ENCODE results near the gene PAFAH1B1. TPM values are rescaled to one million over a fixed set of nuclear protein-coding genes. Genes with fewer than 3 reads are reported as not detected.
A peak's percentile ranks its signal among the peaks of the same experiment; 100 is the strongest.

PAFAH1B1 gene
- total and polyA plus RNA-seq, 2 experiments from 2014 or later: 69.9 to 71.7 TPM

DNA sequence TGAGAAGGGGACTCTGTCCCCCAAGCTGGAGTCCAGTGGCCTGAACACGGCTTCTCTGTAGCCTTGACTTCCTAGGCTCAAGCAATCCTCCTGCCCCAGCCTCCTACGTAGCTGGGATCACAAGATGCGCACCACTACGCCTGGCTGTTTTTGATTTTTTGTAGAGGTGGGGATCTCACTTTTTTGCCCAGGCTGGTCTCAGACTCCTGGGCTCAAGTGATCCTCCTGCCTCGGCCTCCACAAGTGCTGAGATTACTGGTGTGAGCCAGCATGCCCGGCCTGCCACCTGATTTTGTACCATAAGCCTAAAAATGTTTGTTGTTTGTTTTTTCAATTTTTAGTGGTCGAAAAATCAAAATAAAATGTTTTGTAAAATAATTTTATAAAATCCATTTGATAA lies 19.2 kb downstream of the PAFAH1B1 start (continued):
- TF ChIP-seq, protein P1, sequence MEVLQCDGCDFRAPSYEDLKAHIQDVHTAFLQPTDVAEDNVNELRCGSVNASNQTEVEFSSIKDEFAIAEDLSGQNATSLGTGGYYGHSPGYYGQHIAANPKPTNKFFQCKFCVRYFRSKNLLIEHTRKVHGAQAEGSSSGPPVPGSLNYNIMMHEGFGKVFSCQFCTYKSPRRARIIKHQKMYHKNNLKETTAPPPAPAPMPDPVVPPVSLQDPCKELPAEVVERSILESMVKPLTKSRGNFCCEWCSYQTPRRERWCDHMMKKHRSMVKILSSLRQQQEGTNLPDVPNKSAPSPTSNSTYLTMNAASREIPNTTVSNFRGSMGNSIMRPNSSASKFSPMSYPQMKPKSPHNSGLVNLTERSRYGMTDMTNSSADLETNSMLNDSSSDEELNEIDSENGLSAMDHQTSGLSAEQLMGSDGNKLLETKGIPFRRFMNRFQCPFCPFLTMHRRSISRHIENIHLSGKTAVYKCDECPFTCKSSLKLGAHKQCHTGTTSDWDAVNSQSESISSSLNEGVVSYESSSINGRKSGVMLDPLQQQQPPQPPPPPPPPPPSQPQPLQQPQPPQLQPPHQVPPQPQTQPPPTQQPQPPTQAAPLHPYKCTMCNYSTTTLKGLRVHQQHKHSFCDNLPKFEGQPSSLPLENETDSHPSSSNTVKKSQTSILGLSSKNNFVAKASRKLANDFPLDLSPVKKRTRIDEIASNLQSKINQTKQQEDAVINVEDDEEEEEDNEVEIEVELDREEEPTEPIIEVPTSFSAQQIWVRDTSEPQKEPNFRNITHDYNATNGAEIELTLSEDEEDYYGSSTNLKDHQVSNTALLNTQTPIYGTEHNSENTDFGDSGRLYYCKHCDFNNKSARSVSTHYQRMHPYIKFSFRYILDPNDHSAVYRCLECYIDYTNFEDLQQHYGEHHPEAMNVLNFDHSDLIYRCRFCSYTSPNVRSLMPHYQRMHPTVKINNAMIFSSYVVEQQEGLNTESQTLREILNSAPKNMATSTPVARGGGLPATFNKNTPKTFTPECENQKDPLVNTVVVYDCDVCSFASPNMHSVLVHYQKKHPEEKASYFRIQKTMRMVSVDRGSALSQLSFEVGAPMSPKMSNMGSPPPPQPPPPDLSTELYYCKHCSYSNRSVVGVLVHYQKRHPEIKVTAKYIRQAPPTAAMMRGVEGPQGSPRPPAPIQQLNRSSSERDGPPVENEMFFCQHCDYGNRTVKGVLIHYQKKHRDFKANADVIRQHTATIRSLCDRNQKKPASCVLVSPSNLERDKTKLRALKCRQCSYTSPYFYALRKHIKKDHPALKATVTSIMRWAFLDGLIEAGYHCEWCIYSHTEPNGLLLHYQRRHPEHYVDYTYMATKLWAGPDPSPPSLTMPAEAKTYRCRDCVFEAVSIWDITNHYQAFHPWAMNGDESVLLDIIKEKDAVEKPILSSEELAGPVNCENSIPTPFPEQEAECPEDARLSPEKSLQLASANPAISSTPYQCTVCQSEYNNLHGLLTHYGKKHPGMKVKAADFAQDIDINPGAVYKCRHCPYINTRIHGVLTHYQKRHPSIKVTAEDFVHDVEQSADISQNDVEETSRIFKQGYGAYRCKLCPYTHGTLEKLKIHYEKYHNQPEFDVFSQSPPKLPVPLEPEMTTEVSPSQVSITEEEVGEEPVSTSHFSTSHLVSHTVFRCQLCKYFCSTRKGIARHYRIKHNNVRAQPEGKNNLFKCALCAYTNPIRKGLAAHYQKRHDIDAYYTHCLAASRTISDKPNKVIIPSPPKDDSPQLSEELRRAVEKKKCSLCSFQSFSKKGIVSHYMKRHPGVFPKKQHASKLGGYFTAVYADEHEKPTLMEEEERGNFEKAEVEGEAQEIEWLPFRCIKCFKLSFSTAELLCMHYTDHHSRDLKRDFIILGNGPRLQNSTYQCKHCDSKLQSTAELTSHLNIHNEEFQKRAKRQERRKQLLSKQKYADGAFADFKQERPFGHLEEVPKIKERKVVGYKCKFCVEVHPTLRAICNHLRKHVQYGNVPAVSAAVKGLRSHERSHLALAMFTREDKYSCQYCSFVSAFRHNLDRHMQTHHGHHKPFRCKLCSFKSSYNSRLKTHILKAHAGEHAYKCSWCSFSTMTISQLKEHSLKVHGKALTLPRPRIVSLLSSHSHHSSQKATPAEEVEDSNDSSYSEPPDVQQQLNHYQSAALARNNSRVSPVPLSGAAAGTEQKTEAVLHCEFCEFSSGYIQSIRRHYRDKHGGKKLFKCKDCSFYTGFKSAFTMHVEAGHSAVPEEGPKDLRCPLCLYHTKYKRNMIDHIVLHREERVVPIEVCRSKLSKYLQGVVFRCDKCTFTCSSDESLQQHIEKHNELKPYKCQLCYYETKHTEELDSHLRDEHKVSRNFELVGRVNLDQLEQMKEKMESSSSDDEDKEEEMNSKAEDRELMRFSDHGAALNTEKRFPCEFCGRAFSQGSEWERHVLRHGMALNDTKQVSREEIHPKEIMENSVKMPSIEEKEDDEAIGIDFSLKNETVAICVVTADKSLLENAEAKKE (CRISPR knock-in tag; IDR thresholded peaks at IDR 0.05): no peak
- TF ChIP-seq STAT1 (IDR thresholded peaks at IDR 0.05; ENCODE audit: unreplicated experiment): no peak
- TF ChIP-seq EZH2 (IDR thresholded peaks at IDR 0.05; ENCODE audit: low read depth, unreplicated experiment): no peak
- TF ChIP-seq CREB1 (CRISPR knock-in tag; IDR thresholded peaks at IDR 0.05; ENCODE audit: low read depth): no peak
- no peak for TF ChIP-seq JUNB (IDR thresholded peaks at IDR 0.05; ENCODE audit: unreplicated experiment)

DNA sequence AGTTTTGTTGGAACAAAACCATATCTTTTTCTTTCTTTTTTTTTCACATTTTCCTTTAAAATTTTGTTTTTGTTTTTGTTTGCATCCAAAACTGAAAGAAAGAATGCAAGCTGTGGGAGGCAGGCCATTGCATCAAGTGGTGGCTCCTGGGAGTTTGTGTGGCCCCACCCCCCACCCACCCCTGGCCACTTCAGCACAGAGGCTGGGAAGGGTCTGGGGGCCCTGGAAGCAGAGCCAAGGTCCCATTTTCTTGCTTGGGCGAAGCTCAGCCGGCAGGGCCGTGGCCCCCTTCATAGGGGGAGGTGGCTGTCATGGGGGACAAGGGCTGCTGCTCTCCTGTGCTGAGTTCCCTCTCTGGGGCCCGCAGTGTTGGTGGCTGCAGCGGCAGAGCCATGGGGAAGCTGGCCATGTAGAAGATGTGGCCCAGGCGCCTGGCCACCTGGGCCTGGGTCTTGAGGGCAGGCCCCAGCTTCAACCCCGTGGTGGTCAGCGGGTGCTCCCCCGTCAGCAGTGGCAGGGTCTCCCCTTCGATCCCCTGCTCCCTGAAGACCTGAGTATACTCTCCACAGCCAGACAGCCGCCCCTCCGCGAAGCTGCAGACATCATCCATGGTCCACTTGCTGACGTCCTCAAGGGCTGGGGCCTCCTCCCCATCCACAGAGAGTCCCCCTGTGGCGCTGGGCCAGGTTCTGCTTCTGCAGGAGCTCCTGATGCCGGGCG lies 19.8 kb downstream of the PAFAH1B1 start:
- Mint-ChIP-seq H3K27ac (no peak overlapping the region), H3K9me3 (no peaks in the 10 kb centered on the region), H3K4me3 (no peak overlapping the region), H3K27me3 (ENCODE audit: insufficient read depth, low read depth, poor library complexity) (peaks cover 2% of the 10 kb centered on the region), H3K4me1 (peaks cover 23% of the 10 kb centered on the region), H3K36me3 (ENCODE audit: low read depth) (peaks cover 5% of the 10 kb centered on the region; the same call in 2 of the 3 replicates)
- DNase-seq (ENCODE audit: low spot score): no peak
- H3K79me2 ChIP-seq (replicated peaks; ENCODE audit: insufficient read depth): peaks cover 100% of the 10 kb centered on the region
- H3K36me3 ChIP-seq (ENCODE audit: insufficient read depth): no peaks in the 10 kb centered on the region
- no peak overlapping the region for H3K4me2 ChIP-seq
- no peaks in the 10 kb centered on the region for H3K9me2 ChIP-seq (ENCODE audit: insufficient read depth)
- ATAC-seq: peak; percentile 51
- H3K27me3 ChIP-seq (ENCODE audit: insufficient read depth): no peaks in the 10 kb centered on the region
- H4K20me1 ChIP-seq (replicated peaks; ENCODE audit: insufficient read depth): peaks cover 78% of the 10 kb centered on the region
- H3K4me1 ChIP-seq (ENCODE audit: insufficient read depth): peaks cover 9% of the 10 kb centered on the region
- H2AFZ ChIP-seq: no peak overlapping the region
- no peak overlapping the region for H3K27ac ChIP-seq (ENCODE audit: low read depth)
- no peak overlapping the region for H3K4me3 ChIP-seq
- H3F3A ChIP-seq (replicated peaks; ENCODE audit: low read depth): no peaks in the 10 kb centered on the region; the same call in 1 of the 2 replicates
- TF ChIP-seq, protein P2, sequence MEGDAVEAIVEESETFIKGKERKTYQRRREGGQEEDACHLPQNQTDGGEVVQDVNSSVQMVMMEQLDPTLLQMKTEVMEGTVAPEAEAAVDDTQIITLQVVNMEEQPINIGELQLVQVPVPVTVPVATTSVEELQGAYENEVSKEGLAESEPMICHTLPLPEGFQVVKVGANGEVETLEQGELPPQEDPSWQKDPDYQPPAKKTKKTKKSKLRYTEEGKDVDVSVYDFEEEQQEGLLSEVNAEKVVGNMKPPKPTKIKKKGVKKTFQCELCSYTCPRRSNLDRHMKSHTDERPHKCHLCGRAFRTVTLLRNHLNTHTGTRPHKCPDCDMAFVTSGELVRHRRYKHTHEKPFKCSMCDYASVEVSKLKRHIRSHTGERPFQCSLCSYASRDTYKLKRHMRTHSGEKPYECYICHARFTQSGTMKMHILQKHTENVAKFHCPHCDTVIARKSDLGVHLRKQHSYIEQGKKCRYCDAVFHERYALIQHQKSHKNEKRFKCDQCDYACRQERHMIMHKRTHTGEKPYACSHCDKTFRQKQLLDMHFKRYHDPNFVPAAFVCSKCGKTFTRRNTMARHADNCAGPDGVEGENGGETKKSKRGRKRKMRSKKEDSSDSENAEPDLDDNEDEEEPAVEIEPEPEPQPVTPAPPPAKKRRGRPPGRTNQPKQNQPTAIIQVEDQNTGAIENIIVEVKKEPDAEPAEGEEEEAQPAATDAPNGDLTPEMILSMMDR (conservative IDR thresholded peaks at IDR 0.05; ENCODE audit: low read depth in 2 of 2): no peak
- no peak for TF ChIP-seq JUNB (IDR thresholded peaks at IDR 0.05; ENCODE audit: unreplicated experiment)
- no peak for TF ChIP-seq ZNF114 (CRISPR knock-in tag; IDR thresholded peaks at IDR 0.05)
- TF ChIP-seq STAT1 (IDR thresholded peaks at IDR 0.05; ENCODE audit: unreplicated experiment): no peak
- no peak for TF ChIP-seq NANOG (IDR thresholded peaks at IDR 0.05; ENCODE audit: borderline replicate concordance)
- TF ChIP-seq POLR2AphosphoS5 (IDR thresholded peaks at IDR 0.05; ENCODE audit: low read depth): no peak
- no peak for TF ChIP-seq ZNF331 (CRISPR knock-in tag; IDR thresholded peaks at IDR 0.05; ENCODE audit: low read depth)
- no peak for TF ChIP-seq EZH2 (IDR thresholded peaks at IDR 0.05; ENCODE audit: low read depth, unreplicated experiment)
- TF ChIP-seq, protein P3, sequence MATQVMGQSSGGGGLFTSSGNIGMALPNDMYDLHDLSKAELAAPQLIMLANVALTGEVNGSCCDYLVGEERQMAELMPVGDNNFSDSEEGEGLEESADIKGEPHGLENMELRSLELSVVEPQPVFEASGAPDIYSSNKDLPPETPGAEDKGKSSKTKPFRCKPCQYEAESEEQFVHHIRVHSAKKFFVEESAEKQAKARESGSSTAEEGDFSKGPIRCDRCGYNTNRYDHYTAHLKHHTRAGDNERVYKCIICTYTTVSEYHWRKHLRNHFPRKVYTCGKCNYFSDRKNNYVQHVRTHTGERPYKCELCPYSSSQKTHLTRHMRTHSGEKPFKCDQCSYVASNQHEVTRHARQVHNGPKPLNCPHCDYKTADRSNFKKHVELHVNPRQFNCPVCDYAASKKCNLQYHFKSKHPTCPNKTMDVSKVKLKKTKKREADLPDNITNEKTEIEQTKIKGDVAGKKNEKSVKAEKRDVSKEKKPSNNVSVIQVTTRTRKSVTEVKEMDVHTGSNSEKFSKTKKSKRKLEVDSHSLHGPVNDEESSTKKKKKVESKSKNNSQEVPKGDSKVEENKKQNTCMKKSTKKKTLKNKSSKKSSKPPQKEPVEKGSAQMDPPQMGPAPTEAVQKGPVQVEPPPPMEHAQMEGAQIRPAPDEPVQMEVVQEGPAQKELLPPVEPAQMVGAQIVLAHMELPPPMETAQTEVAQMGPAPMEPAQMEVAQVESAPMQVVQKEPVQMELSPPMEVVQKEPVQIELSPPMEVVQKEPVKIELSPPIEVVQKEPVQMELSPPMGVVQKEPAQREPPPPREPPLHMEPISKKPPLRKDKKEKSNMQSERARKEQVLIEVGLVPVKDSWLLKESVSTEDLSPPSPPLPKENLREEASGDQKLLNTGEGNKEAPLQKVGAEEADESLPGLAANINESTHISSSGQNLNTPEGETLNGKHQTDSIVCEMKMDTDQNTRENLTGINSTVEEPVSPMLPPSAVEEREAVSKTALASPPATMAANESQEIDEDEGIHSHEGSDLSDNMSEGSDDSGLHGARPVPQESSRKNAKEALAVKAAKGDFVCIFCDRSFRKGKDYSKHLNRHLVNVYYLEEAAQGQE (IDR thresholded peaks at IDR 0.05; ENCODE audit: unreplicated experiment): no peak
- no peak for TF ChIP-seq CREB1 (CRISPR knock-in tag; IDR thresholded peaks at IDR 0.05; ENCODE audit: low read depth)
- TF ChIP-seq EZH2phosphoT487 (IDR thresholded peaks at IDR 0.05; ENCODE audit: unreplicated experiment): no peak

Measured in GM23338 (cell line).